Testis (tissue), 2 donors: Measurements from ENCODE around the gene BECN2.

Source experiments
- POLR2A ChIP-seq: fragments of 450-650 bp; IDR thresholded peaks from one replicate; pipeline ENCODE4 v1.6.1; 2017; ENCODE audit warnings: antibody characterized with exemption, mild to moderate bottlenecking, moderate library complexity
- TF ChIP-seq, protein P1 (sequence below), 3 experiments: fragments of 450-650 bp in 2 of 3; fragments of 200-600 bp in 1 of 3; sonication (generic) in 1 of 3; IDR thresholded peaks; one replicate each; pipeline ENCODE4 v1.5.1; 2016 to 2019; ENCODE audit warnings: antibody characterized with exemption in 3 of 3, mild to moderate bottlenecking in 2 of 3, moderate library complexity in 1 of 3

DNA sequence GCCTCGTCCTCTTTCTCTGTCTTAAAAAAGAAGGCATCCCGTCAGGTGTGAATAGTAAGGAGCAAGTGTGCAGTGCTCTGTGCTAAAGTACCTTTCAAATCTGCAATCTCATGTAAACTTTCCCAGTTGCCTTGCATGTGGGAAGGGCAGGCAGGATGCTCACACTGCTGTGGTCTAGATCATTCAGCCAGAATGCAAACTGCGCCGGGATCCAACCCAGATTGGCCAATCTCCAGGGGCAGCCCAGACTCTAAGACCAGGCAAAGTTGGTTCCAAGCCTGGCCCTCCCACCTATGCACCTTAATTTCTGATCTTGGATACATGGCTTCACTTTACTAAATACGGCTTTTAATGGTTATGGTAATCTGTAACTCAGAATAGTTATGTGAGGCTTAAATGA, 44.5 kb downstream of the BECN2 start:
- TF ChIP-seq, protein P1, sequence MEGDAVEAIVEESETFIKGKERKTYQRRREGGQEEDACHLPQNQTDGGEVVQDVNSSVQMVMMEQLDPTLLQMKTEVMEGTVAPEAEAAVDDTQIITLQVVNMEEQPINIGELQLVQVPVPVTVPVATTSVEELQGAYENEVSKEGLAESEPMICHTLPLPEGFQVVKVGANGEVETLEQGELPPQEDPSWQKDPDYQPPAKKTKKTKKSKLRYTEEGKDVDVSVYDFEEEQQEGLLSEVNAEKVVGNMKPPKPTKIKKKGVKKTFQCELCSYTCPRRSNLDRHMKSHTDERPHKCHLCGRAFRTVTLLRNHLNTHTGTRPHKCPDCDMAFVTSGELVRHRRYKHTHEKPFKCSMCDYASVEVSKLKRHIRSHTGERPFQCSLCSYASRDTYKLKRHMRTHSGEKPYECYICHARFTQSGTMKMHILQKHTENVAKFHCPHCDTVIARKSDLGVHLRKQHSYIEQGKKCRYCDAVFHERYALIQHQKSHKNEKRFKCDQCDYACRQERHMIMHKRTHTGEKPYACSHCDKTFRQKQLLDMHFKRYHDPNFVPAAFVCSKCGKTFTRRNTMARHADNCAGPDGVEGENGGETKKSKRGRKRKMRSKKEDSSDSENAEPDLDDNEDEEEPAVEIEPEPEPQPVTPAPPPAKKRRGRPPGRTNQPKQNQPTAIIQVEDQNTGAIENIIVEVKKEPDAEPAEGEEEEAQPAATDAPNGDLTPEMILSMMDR (IDR thresholded peaks at IDR 0.05) = no peak
- TF ChIP-seq POLR2A = no peak
